NT2/D1 (cell line): Measurements from ENCODE around the gene PDPN.
"Not testable (repeated sequence)": the region's sequence is repeated elsewhere in the genome, so short reads cannot be mapped to it uniquely, and the experiment has no call there.

Experiments used
- DNase-seq: peaks from one replicate; pipeline ENCODE4 v3.0.0-alpha.2; 2011; ENCODE audit warnings: low read depth, low spot score
- H3K27me3 ChIP-seq: 2 replicates; pipeline ENCODE4 v1.6.0; 2011; ENCODE audit warnings: mild to moderate bottlenecking; ENCODE audit not compliant: insufficient read length, insufficient read depth
- H3K36me3 ChIP-seq: 2 replicates; pipeline ENCODE4 v1.6.1; 2011; ENCODE audit warnings: mild to moderate bottlenecking, low read length, mixed read lengths; ENCODE audit not compliant: insufficient read depth, insufficient read length
- H3K4me1 ChIP-seq: 2 replicates; pipeline ENCODE4 v1.5.1; 2011; ENCODE audit not compliant: insufficient read depth, insufficient read length
- H3K4me3 ChIP-seq: 2 replicates; pipeline ENCODE4 v1.5.1; 2011; ENCODE audit warnings: low read depth; ENCODE audit not compliant: insufficient read length
- H3K9ac ChIP-seq: 2 replicates; pipeline ENCODE4 v1.6.0; 2011; ENCODE audit warnings: low read depth; ENCODE audit not compliant: insufficient read length
- H3K9me3 ChIP-seq: 2 replicates; pipeline ENCODE4 v1.5.1; 2011; ENCODE audit warnings: mild to moderate bottlenecking, low read length; ENCODE audit not compliant: insufficient read depth
- SUZ12 ChIP-seq: IDR thresholded peaks from 2 replicates; pipeline ENCODE4 v1.6.1; 2011; ENCODE audit not compliant: insufficient read length, insufficient read depth; ENCODE audit errors: extremely low read depth
- YY1 ChIP-seq: IDR thresholded peaks from 2 replicates; pipeline ENCODE4 v1.6.1; 2011; ENCODE audit not compliant: insufficient read length, insufficient read depth
- ZNF274 ChIP-seq: IDR thresholded peaks from 2 replicates; pipeline ENCODE4 v1.6.1; 2011; ENCODE audit warnings: mild to moderate bottlenecking, low read depth, low read length

The PDPN gene

GRCh38 chr1:13554798-13555197, 28.8 kb upstream of the PDPN start:
- Histone ChIP-seq H3K27me3 (no peaks in the 10 kb centered on the region), H3K36me3 (no peaks in the 10 kb centered on the region), H3K9me3 (no peaks in the 10 kb centered on the region), H3K9ac (no peak overlapping the region), H3K4me3 (no peak overlapping the region), H3K4me1 (no peaks in the 10 kb centered on the region)
- no peak for DNase-seq
- TF ChIP-seq ZNF274 (no peak), YY1 (no peak), SUZ12 (no peak)

- DNase-seq, result no peak
- Histone ChIP-seq H3K4me3 (no peak overlapping the region), H3K4me1 (no peaks in the 10 kb centered on the region), H3K27me3 (no peaks in the 10 kb centered on the region), H3K36me3 (no peaks in the 10 kb centered on the region), H3K9ac (no peak overlapping the region), H3K9me3 (no peaks in the 10 kb centered on the region)
- TF ChIP-seq YY1 (no peak), SUZ12 (no peak), ZNF274 (no peak)
Measured at GRCh38 chr1:13556224-13556764, 27.3 kb upstream of the PDPN start.

- no peaks in the 10 kb centered on the region for H3K36me3 ChIP-seq
- H3K4me1 ChIP-seq, result no peaks in the 10 kb centered on the region
- no peak for DNase-seq
- no peak for TF ChIP-seq YY1
- no peak for TF ChIP-seq ZNF274
- no peak for TF ChIP-seq SUZ12
- H3K4me3 ChIP-seq, result no peak overlapping the region
- no peaks in the 10 kb centered on the region for H3K9me3 ChIP-seq
- no peaks in the 10 kb centered on the region for H3K27me3 ChIP-seq
- no peak overlapping the region for H3K9ac ChIP-seq
Measured at GRCh38 chr1:13560541-13560940, 23.1 kb upstream of the PDPN start.

- H3K9ac ChIP-seq, H3K27me3 ChIP-seq, H3K36me3 ChIP-seq: not testable (repeated sequence)
Measured at GRCh38 chr1:13562981-13563380, 20.7 kb upstream of the PDPN start.

GRCh38 chr1:13564073-13564472, 19.6 kb upstream of the PDPN start:
- no peaks in the 10 kb centered on the region for H3K4me1 ChIP-seq
- no peaks in the 10 kb centered on the region for H3K36me3 ChIP-seq
- TF ChIP-seq YY1, result no peak
- no peak for TF ChIP-seq SUZ12
- TF ChIP-seq ZNF274, result no peak
- no peak overlapping the region for H3K9ac ChIP-seq
- no peaks in the 10 kb centered on the region for H3K9me3 ChIP-seq
- no peaks in the 10 kb centered on the region for H3K27me3 ChIP-seq
- no peak for DNase-seq
- no peak overlapping the region for H3K4me3 ChIP-seq

More at GRCh38 chr1:13562981-13563380, 20.7 kb upstream of the PDPN start:
- not testable (repeated sequence) for H3K4me3 ChIP-seq, H3K9me3 ChIP-seq, DNase-seq, H3K4me1 ChIP-seq

- DNase-seq, H3K27me3 ChIP-seq, H3K4me3 ChIP-seq, H3K4me1 ChIP-seq, H3K36me3 ChIP-seq, H3K9me3 ChIP-seq, H3K9ac ChIP-seq: not testable (repeated sequence)
Measured at GRCh38 chr1:13570435-13570834, 13.2 kb upstream of the PDPN start.

GRCh38 chr1:13570924-13571323, 12.7 kb upstream of the PDPN start:
- Histone ChIP-seq H3K4me3 (no peak overlapping the region), H3K27me3 (no peaks in the 10 kb centered on the region), H3K4me1 (no peaks in the 10 kb centered on the region), H3K9ac (no peak overlapping the region), H3K36me3 (no peaks in the 10 kb centered on the region), H3K9me3 (no peaks in the 10 kb centered on the region)
- TF ChIP-seq SUZ12, result no peak
- TF ChIP-seq YY1, result no peak
- TF ChIP-seq ZNF274, result no peak
- DNase-seq, result no peak

- no peak for DNase-seq
- H3K27me3 ChIP-seq, result no peaks in the 10 kb centered on the region
- no peak overlapping the region for H3K9ac ChIP-seq
- no peaks in the 10 kb centered on the region for H3K36me3 ChIP-seq
- no peaks in the 10 kb centered on the region for H3K9me3 ChIP-seq
- TF ChIP-seq SUZ12 (no peak), ZNF274 (no peak)
- no peak overlapping the region for H3K4me3 ChIP-seq
- H3K4me1 ChIP-seq, result no peaks in the 10 kb centered on the region
Measured at GRCh38 chr1:13573586-13573985, 10.0 kb upstream of the PDPN start.
